Hematopoietic multipotent progenitor cell treated with erythropoietin and hydrocortisone succinate and interleukin-3 and kit ligand, for 4 days (in vitro differentiated cells): ENCODE measurements around the gene GSTA1.
"Not testable (repeated sequence)": the region's sequence is repeated elsewhere in the genome, so short reads cannot be mapped to it uniquely, and the experiment has no call there.

ENCODE experiments used
- DNase-seq: peaks from one replicate; pipeline ENCODE4 v3.0.0-alpha.2; 2015

The GSTA1 gene

GRCh38 chr6:52802806-52803205, 810 bp downstream of the GSTA1 start:
- DNase-seq: no peak

DNA sequence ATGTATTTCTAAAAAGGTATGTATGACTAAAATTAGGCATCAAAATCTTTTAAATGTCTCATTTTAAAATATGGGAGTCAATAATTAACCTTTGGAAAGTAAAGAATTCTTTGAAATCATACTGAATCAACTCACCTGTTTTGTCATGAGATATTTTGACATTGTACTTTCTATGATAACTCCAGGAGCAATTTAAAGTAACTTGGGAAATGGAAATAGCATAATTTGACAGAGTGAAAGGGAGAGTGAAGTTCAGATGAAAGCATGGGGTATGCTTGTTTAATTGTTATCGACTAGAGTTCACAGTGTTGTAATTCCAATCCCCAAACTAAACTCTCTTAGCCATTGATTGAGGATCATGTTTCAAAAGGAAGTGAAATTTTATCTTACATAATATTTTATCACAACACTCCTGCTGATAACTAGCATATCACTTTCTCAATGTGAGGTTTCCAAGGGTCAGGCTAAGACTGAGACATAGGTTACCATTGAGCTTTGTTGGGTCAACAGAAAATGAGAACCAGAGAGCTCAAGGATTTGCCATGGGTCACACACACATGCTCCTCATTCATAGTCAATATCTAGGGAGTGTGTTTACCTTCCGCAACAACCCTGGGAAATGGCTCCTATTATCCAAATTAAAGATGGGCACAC, 2.3 kb downstream of the GSTA1 start:
- no peak for DNase-seq

- not testable (repeated sequence) for DNase-seq
Observed at GRCh38 chr6:52799272-52799671, 4.3 kb downstream of the GSTA1 start.

- DNase-seq: not testable (repeated sequence)
Observed at GRCh38 chr6:52794366-52794765, 9.2 kb downstream of the GSTA1 start.

DNA sequence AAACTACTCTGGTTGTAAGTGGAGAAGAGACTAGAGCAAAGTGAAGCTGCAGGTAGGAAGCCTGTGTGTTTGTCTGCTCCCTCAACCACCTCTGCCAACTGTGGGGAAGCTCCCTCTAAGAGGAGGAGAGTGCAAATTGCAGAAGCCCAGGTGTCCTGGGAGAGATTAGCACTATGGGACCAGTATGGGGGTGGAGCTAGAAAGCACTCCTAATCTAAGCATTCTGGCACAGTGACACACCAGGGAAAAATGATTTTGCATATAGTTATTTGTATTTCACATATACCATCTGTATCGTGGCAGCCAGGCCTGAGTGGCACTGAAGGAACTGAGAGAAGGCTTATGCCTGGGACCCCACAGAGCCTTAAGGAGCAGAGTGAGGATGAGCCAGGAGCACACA, 12.8 kb downstream of the GSTA1 start:
- DNase-seq: no peak

- DNase-seq: not testable (repeated sequence)
Observed at GRCh38 chr6:52789658-52790057, 14.0 kb downstream of the GSTA1 start.

DNA sequence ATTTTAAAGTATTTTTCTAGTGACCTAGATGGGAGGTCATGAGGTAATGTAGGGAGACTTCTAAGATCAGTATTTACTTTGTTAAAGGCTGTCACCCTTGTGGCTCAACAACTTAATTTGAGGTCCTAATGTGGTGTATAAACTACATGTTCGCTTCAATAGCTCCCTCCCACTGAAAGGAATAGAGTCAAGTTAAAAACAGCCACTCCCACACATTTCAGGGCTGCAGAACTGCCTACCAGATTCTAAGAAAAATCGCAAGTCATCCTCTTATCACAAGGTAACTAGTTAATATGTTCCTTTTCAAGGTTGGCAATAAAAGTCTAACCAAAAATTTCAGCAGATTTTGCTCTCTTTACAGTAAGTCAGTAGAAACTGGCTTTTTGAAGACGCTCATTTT, 15.1 kb downstream of the GSTA1 start:
- peak; percentile 52 for DNase-seq

- DNase-seq: no peak
Observed at GRCh38 chr6:52787917-52788316, 15.7 kb downstream of the GSTA1 start.

GRCh38 chr6:52786249-52786956, 17.2 kb downstream of the GSTA1 start:
- DNase-seq: no peak

GRCh38 chr6:52782696-52783274, 20.8 kb downstream of the GSTA1 start:
- not testable (repeated sequence) for DNase-seq

- DNase-seq: not testable (repeated sequence)
Observed at GRCh38 chr6:52782209-52782608, 21.4 kb downstream of the GSTA1 start.

DNA sequence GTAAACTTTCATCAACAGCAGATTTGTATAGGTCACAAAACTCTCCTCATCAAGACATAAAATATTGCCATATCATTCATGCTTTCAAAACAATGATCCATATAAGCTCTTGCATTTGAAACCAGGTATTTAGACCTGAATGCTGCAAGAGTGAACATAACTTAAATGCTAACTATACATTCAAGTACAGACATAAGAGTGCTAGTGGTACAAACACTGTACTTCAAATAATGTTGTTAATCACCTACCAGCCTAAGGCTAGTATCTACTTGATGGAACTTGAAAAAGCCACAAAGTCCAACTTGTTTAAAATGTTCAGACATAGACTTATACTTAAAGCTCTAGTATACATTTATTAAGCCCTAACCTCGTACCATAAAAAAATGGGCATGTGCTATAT, 24.4 kb downstream of the GSTA1 start:
- no peak for DNase-seq

GRCh38 chr6:52776711-52777351, 26.8 kb downstream of the GSTA1 start:
- not testable (repeated sequence) for DNase-seq

DNA sequence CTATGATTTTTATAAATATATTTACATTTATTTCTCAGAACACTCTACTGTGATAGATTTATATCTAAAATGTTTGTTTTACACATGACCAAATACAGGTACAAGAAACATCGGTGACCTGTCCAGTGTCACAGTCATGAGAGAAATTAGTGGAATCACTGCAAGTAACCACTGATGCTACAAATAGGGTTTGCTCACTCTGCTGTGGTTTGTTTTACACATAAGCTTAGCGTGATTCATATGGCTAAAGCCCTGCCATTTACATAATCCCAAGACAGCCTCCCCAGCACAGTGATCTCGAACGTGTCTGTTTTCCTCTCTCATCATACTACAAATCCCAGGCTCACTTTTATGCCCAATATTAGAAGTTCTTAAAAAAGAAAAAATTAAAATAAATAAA, 34.2 kb downstream of the GSTA1 start:
- not testable (repeated sequence) for DNase-seq

GRCh38 chr6:52767658-52768057, 36.0 kb downstream of the GSTA1 start:
- DNase-seq: not testable (repeated sequence)

GRCh38 chr6:52763322-52763916, 40.2 kb downstream of the GSTA1 start, which contains the start of gene GSTA2:
TSS of gene GSTA2 (minus strand) at chr6:52763475. CDS start at chr6:52757947, 5,528 bp downstream.
- DNase-seq: not testable (repeated sequence)

GRCh38 chr6:52761673-52762491, 41.7 kb downstream of the GSTA1 start:
- DNase-seq: not testable (repeated sequence)

DNA sequence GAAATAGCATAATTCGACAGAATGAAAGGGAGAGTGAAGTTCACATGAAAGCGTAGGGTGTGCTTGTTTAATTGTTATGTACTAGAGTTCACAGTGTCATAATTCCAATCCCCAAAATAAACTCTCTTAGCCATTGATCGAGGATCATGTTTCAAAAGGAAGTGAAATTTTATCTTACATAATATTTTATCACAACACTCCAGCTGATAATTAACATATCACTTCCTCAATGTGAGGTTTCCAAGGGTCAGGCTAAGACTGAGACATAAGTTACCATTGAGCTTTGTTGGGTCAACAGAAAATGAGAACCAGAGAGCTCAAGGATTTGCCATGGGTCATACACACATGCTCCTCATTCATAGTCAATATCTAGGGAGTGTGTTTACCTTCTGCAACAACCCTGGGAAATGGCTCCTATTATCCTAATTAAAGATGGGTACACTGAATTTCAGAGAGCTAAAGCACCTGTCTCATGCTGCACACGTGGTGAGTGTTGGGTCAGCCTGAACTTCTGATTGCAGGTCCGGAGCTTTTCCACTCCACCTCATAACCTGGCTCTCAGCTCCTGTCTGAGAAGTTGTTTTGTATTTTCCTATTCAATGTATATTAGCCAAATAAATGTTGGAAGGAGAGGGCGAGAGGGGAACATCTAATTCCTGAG, 43.4 kb downstream of the GSTA1 start:
- DNase-seq: no peak

GRCh38 chr6:52759085-52759484, 44.5 kb downstream of the GSTA1 start:
- DNase-seq: no peak

- DNase-seq: not testable (repeated sequence)
Observed at GRCh38 chr6:52757651-52758338, 45.8 kb downstream of the GSTA1 start.

- no peak for DNase-seq
Observed at GRCh38 chr6:52754443-52754842, 49.2 kb downstream of the GSTA1 start.
